Endothelial cell of umbilical vein (primary cell): ENCODE results near the gene THSD7A. TPM values are rescaled to one million over a fixed set of nuclear protein-coding genes. Genes with fewer than 3 reads are reported as not detected.

ENCODE experiments used
- BruUV-seq: library from RNA; stranded (reverse); fragments of 400-500 nt; replicated peaks from 2 replicates; lab custom pipeline; 2021; lab: Mats Ljungman, UMichigan
- CTCF ChIA-PET: fragments of 300-600, 350-600 bp; sonication (Branson Sonifier 250); formaldehyde crosslinking; loops from one replicate; lab custom pipeline; 2021; ENCODE audit warnings: antibody characterized with exemption, inconsistent platforms; lab: Charles Lee
- POLR2A ChIA-PET: fragments of 300-600, 350-600 bp; sonication (Branson Sonifier 250); formaldehyde crosslinking; loops from one replicate; lab custom pipeline; 2021; ENCODE audit warnings: antibody characterized with exemption, inconsistent platforms; lab: Charles Lee
- DNase-seq: peaks from one replicate; pipeline ENCODE4 v3.0.0-alpha.2; 2011; ENCODE audit warnings: low read depth, low spot score
- FAIRE-seq: peaks from 2 replicates; lab custom pipeline; 2011; peaks lifted over from hg19 to GRCh38; lab: Jason Lieb, UNC
- H2AFZ ChIP-seq: 2 replicates; pipeline ENCODE4 v1.6.0; 2012; ENCODE audit warnings: low read depth, low read length, control low read depth, inconsistent platforms
- H3K27ac ChIP-seq: 2 replicates; pipeline ENCODE4 v1.5.1; 2011; ENCODE audit warnings: low read depth, mild to moderate bottlenecking, control low read depth, low read length, moderate library complexity; ENCODE audit not compliant: insufficient read depth
- H3K27me3 ChIP-seq, 2 experiments: 2 replicates each; pipeline versions ENCODE4 v1.6.0 to v1.6.1; 2011; ENCODE audit warnings: low read length in 2 of 2, mixed read lengths in 1 of 2; ENCODE audit not compliant: control insufficient read depth in 2 of 2, insufficient read depth in 2 of 2
- H3K36me3 ChIP-seq, 2 experiments: 2 replicates in 1 of 2; 3 replicates in 1 of 2; pipeline ENCODE4 v1.5.1; 2011; ENCODE audit warnings: low read length in 2 of 2, mild to moderate bottlenecking in 1 of 2, moderate library complexity in 1 of 2; ENCODE audit not compliant: control insufficient read depth in 2 of 2, insufficient read depth in 2 of 2; ENCODE audit errors: extremely low read depth in 1 of 2
- H3K4me1 ChIP-seq: 3 replicates; pipeline ENCODE4 v1.5.1; 2011; ENCODE audit warnings: mild to moderate bottlenecking, low read length; ENCODE audit not compliant: control insufficient read depth, insufficient read depth; ENCODE audit errors: extremely low read depth
- H3K4me2 ChIP-seq: 2 replicates; pipeline ENCODE4 v1.6.1; 2011; ENCODE audit warnings: low read length, control low read depth, mixed read lengths; ENCODE audit not compliant: insufficient read depth
- H3K4me3 ChIP-seq, 3 experiments: fragments of 200-600 bp in 1 of 3; sonication (generic), shearing (Covaris generic) in 1 of 3; replicated peaks in 1 of 3; 2 replicates each; pipeline ENCODE4 v1.5.1; 2011 to 2016; ENCODE audit warnings: control low read depth in 3 of 3, low read length in 3 of 3, mild to moderate bottlenecking in 2 of 3, inconsistent platforms in 1 of 3, low read depth in 1 of 3, moderate library complexity in 1 of 3; ENCODE audit not compliant: insufficient read depth in 1 of 3
- H3K79me2 ChIP-seq: 2 replicates; pipeline ENCODE4 v1.6.0; 2012; ENCODE audit warnings: low read length, inconsistent platforms; ENCODE audit not compliant: control insufficient read depth, insufficient read depth
- H3K9ac ChIP-seq: replicated peaks from 2 replicates; pipeline ENCODE3; 2011; ENCODE audit warnings: low read length, control low read depth; ENCODE audit not compliant: insufficient read depth; ENCODE audit errors: extremely low read depth
- H3K9me1 ChIP-seq: replicated peaks from 3 replicates; pipeline ENCODE4 v1.6.0; 2011; ENCODE audit warnings: mild to moderate bottlenecking, low read length; ENCODE audit not compliant: control insufficient read depth, insufficient read depth; ENCODE audit errors: extremely low read depth
- H3K9me3 ChIP-seq: replicated peaks from 2 replicates; pipeline ENCODE4 v1.5.1; 2012; ENCODE audit warnings: low read length, inconsistent platforms; ENCODE audit not compliant: control insufficient read depth, insufficient read depth
- H4K20me1 ChIP-seq: replicated peaks from 2 replicates; pipeline ENCODE3; 2011; ENCODE audit warnings: mild to moderate bottlenecking, low read length; ENCODE audit not compliant: control insufficient read depth, insufficient read depth; ENCODE audit errors: extremely low read depth
- CTCF ChIP-seq, 2 donors: IDR thresholded peaks; 1 replicate in 1 of 2; 2 replicates in 1 of 2; pipeline ENCODE4 v1.5.1; 2011; ENCODE audit warnings: low read length in 2 of 2, mild to moderate bottlenecking in 2 of 2, moderate library complexity in 2 of 2, control low read depth in 1 of 2, inconsistent platforms in 1 of 2, low read depth in 1 of 2; ENCODE audit not compliant: insufficient read depth in 1 of 2; ENCODE audit errors: extremely low read depth in 1 of 2
- EZH2 ChIP-seq: IDR thresholded peaks from 2 replicates; pipeline ENCODE4 v1.6.1; 2012; ENCODE audit warnings: borderline replicate concordance, low read depth, mild to moderate bottlenecking, moderate library complexity, low read length, inconsistent platforms; ENCODE audit not compliant: severe bottlenecking
- MYC ChIP-seq: IDR thresholded peaks from one replicate; pipeline ENCODE4 v1.6.1; 2011; ENCODE audit warnings: mild to moderate bottlenecking, low read depth, low read length
- POLR2A ChIP-seq: IDR thresholded peaks from 2 replicates; pipeline ENCODE4 v1.6.1; 2012; ENCODE audit warnings: low read depth, mild to moderate bottlenecking, control low read depth, low read length
- dilution Hi-C: fragments of 300-500 bp; cut with MboI; formaldehyde crosslinking; loops from one replicate; pipeline ENCODE4 v1.15.0; 2019; ENCODE audit warnings: low sequenced_read_pairs; ENCODE audit not compliant: extremely low pct_ligation_motif_present
- intact Hi-C: fragments of 100-400 bp; cut with micrococcal nuclease; formaldehyde crosslinking; loops from one replicate; pipeline ENCODE4 v1.10.0; 2022
- polyA plus RNA-seq, 4 experiments: library from polyadenylated mRNA; depleted of rRNA in 3 of 4; stranded (reverse) in 3 of 4; unstranded in 1 of 4; fragments of >200 nt; gene quantifications; 2 replicates each; pipeline versions ENCODE4 v1.2.1 to v1.2.3, GENCODE V29; 2011 to 2012; ENCODE audit warnings: missing spikeins in 1 of 4
- total RNA-seq: library from RNA; stranded (reverse); gene quantifications from 2 replicates; pipeline ENCODE4 v1.2.3, GENCODE V29; 2021

Gene THSD7A
- total and polyA plus RNA-seq, 2 donors (not counting 3 experiments of a cell fraction or from before 2014, with no cell fraction given): 3.3 to 12.7 TPM

- peaks cover 0 to 6% of the 10 kb centered on the region in 2 experiments for H3K36me3 ChIP-seq
- dilution Hi-C loops: no loop called here
- no peaks in the 10 kb centered on the region for H3K9me1 ChIP-seq
- no peak overlapping the region for H3K4me3 ChIP-seq
- FAIRE-seq: no peak
- H4K20me1 ChIP-seq: no peaks in the 10 kb centered on the region
- H3K4me2 ChIP-seq: no peak overlapping the region
- H3K9ac ChIP-seq: no peak overlapping the region
- no peaks in the 10 kb centered on the region for H3K79me2 ChIP-seq
- H3K27me3 ChIP-seq: no peaks in the 10 kb centered on the region
- DNase-seq: no peak
- no peak for TF ChIP-seq MYC
- H2AFZ ChIP-seq: no peak overlapping the region
- no peaks in the 10 kb centered on the region for H3K9me3 ChIP-seq
- BruUV-seq: no TSS peak
- no peak overlapping the region for H3K27ac ChIP-seq
- intact Hi-C loops: no loop called here
- no peaks in the 10 kb centered on the region for H3K4me1 ChIP-seq
- POLR2A ChIA-PET: no interaction called here
- CTCF ChIA-PET: no interaction called here
Measured at GRCh38 chr7:11394438-11394837, 437.6 kb downstream of the THSD7A start.

- TF ChIP-seq CTCF (IDR thresholded peaks at IDR 0.05; ENCODE audit: extremely low read depth in 1 of 2, insufficient read depth in 1 of 2, low read depth in 1 of 2, low read length in 2 of 2): no peak
- TF ChIP-seq POLR2A: no peak
- TF ChIP-seq EZH2: no peak
- Histone ChIP-seq H3K9me1 (no peaks in the 10 kb centered on the region), H3K9ac (no peak overlapping the region), H3K27ac (no peak overlapping the region), H3K4me2 (no peak overlapping the region), H3K27me3 (no peaks in the 10 kb centered on the region), H3K79me2 (no peaks in the 10 kb centered on the region), H3K36me3 (no peaks in the 10 kb centered on the region), H2AFZ (no peak overlapping the region), H3K9me3 (no peaks in the 10 kb centered on the region), H4K20me1 (no peaks in the 10 kb centered on the region), H3K4me1 (no peaks in the 10 kb centered on the region), H3K4me3 (no peak overlapping the region)
- dilution Hi-C loops (no loop called here), intact Hi-C loops (no loop called here)
- CTCF ChIA-PET: interaction anchor here (2.0 to 2.1 kb wide), 2 partner anchors 11 to 943 kb away, joined by 7 to 9 read pairs; no protein-coding TSS in a partner anchor
- no TSS peak for BruUV-seq
- POLR2A ChIA-PET: no interaction called here
- no peak for DNase-seq
- FAIRE-seq: no peak
Measured at GRCh38 chr7:11379641-11380040, 452.4 kb downstream of the THSD7A start.
